ENCODE results near the gene SYT6. TPM values are rescaled to one million over a fixed set of nuclear protein-coding genes. Genes with fewer than 3 reads are reported as not detected.

The SYT6 gene
- polyA plus RNA-seq (2013, experiment 1 of 4), result 9.0 TPM
- polyA plus RNA-seq (2013, experiment 2 of 4), result 10.5 TPM
- polyA plus RNA-seq (2013, experiment 3 of 4), result 9.0 TPM
- 10.5 TPM for polyA plus RNA-seq (2013, experiment 4 of 4)

DNA sequence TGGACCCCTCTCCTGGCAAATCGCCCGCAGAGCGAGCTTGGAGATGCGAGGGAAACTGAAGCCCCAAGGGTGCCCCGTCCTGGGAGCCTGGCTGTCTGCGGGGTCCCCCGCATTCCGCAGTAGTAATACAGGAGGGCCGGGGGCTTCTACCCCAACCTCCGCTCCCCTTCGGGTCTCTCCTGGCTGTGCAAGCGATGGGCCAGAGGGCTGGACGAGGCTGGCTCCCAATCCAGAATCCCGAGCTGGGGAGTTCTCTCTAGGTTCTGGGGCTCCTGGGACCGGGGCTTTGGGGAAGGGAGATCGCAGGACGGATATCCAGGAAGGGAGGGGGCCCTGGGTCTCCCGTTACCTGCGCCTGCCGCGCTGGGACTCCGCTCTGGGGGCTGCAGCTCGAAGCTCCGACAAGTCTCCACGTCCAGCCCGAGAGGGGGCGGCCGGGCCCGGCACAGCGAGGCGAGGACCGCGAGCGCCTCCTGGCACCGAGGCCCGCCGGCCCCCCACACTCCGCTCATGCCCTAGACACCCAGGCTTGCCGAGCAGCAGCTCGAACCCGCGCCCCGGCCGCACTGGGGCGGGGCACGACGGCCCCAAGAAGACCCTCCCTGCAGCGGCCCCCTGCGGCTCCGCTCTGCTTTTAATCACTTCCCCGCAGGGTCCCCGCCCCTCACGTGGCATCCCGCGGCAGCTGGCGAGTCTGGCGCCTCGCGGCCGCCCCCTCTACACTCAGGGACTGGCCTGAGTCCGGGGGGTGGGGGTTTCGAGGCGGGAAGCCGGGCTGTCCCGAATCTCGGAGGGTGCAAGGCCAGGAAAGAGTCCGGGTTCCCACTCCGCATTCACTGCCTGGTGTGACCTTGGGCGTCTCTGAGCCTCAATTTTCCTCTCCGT lies at the start of gene SYT6:
Gene SYT6 (minus strand): TSS at position 609 of the 885 bp plus-strand sequence. CDS start 97 bp downstream, at position 512.
- no peaks in the 10 kb centered on the region for H3K9me3 ChIP-seq (ENCODE audit: control insufficient read depth, low read length)
- H3K4me1 ChIP-seq (ENCODE audit: control insufficient read depth, insufficient read depth, low read length), result peaks cover 20% of the 10 kb centered on the region
- H3K27me3 ChIP-seq (ENCODE audit: control insufficient read depth, insufficient read depth, low read length, poor library complexity, severe bottlenecking), result peaks cover 40% of the 10 kb centered on the region
- peak within 1 kb of the TSS; percentile 66 for H3K4me3 ChIP-seq (ENCODE audit: insufficient read depth, low read depth, low read length)
- no peak within 1 kb of the TSS for H3K27ac ChIP-seq (ENCODE audit: insufficient read depth, low read depth, low read length, poor library complexity, severe bottlenecking)
- 1% methylated on average over 70 of the region's 70 CpGs for WGBS, 2 experiments
- no peaks in the 10 kb centered on the region for H3K36me3 ChIP-seq (ENCODE audit: control insufficient read depth, insufficient read depth, low read length)

GRCh38 chr1:114201486-114201885 lies 47.8 kb upstream of the SYT6 start:
- no peak overlapping the region for H3K4me3 ChIP-seq (ENCODE audit: insufficient read depth, low read depth, low read length)
- 80 to 87% methylated on average over 3 of the region's 3 CpGs for WGBS, 2 experiments
- H3K27me3 ChIP-seq (ENCODE audit: control insufficient read depth, insufficient read depth, low read length, poor library complexity, severe bottlenecking), result no peaks in the 10 kb centered on the region
- H3K4me1 ChIP-seq (ENCODE audit: control insufficient read depth, insufficient read depth, low read length), result no peaks in the 10 kb centered on the region
- H3K36me3 ChIP-seq (ENCODE audit: control insufficient read depth, insufficient read depth, low read length), result no peaks in the 10 kb centered on the region
- no peaks in the 10 kb centered on the region for H3K9me3 ChIP-seq (ENCODE audit: control insufficient read depth, low read length)
- no peak overlapping the region for H3K27ac ChIP-seq (ENCODE audit: insufficient read depth, low read depth, low read length, poor library complexity, severe bottlenecking)

DNA sequence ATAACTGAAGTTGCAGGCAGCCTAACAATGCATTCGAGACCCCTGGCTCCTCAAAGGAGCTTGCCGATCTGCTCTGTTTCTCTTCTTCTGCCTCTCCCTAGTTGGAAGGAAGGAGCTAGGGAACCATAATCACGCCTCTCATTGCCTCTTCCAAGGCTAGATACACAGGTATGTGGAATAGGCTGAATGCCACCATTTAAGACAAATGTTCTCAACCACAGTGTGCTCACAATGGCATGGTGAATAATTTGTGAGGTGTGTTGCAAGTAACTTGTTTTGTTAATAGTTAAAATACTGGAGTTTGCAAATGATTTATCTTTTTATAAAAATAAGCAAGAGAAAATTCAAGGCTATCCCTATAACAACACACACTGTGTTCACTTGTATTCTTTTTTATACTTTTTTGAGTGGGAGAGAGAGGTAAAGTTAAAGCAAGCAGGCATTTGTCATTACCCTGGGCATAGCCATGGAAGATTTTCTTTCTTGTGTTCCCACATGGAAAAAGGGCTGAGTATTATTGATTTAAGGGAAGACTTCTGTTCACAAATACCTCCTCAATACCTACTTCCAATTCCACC lies 45.4 kb upstream of the SYT6 start:
- H3K27ac ChIP-seq (ENCODE audit: insufficient read depth, low read depth, low read length, poor library complexity, severe bottlenecking), result no peak overlapping the region

DNA sequence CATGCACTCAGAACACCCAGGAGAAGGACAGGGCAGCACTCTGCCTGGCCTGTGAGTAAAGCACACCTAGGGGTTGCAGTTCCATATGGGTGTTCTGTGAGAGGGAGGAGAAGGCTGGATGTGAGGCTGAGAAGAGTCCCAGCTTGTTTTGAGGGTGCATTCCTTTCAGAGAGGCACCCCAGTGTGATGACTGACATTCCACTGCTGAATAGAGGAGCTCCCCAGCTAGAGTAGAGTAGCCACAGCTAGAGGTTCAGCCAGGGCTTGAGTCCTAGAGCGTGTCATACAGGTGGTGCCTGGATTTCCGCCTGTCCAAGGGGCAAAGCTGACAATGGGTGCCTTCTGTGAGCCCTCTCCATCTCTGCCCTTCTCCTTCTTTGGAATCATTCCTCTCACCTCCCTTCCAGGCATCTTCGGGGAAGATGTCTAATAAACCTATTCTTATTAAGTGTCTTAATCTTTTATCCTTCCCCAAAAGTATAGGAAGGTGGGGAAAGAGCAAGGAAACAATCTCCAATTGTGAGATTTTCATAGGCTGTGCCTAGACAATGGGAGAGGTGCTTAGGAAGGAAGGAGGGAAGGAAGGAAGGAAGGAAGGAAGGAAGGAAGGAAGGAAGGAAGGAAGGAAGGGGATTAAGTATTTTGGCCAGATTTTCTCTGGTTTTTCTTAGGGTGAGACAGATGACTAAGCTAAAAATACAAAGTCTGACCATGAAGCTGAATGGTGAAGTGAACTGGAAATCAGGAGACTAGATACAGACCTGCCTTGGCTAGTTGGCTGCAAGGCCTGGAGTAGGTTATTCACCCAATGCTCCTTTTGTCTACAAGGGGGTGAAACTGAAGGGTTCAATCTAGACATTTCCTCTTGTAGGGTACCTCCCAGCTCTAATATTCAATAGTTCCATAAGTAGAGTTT lies 43.6 kb upstream of the SYT6 start:
- Histone ChIP-seq H3K9me3 (ENCODE audit: control insufficient read depth, low read length) (no peaks in the 10 kb centered on the region), H3K4me3 (ENCODE audit: insufficient read depth, low read depth, low read length) (no peak overlapping the region), H3K27ac (ENCODE audit: insufficient read depth, low read depth, low read length, poor library complexity, severe bottlenecking) (no peak overlapping the region), H3K4me1 (ENCODE audit: control insufficient read depth, insufficient read depth, low read length) (no peaks in the 10 kb centered on the region), H3K36me3 (ENCODE audit: control insufficient read depth, insufficient read depth, low read length) (no peaks in the 10 kb centered on the region), H3K27me3 (ENCODE audit: control insufficient read depth, insufficient read depth, low read length, poor library complexity, severe bottlenecking) (no peaks in the 10 kb centered on the region)
- WGBS, 2 experiments, result 90 to 93% methylated on average over 2 to 3 of the region's 3 CpGs

More for the DNA sequence above, 45.4 kb upstream of the SYT6 start:
- H3K36me3 ChIP-seq (ENCODE audit: control insufficient read depth, insufficient read depth, low read length), result no peaks in the 10 kb centered on the region
- H3K4me1 ChIP-seq (ENCODE audit: control insufficient read depth, insufficient read depth, low read length), result no peaks in the 10 kb centered on the region
- H3K27me3 ChIP-seq (ENCODE audit: control insufficient read depth, insufficient read depth, low read length, poor library complexity, severe bottlenecking), result no peaks in the 10 kb centered on the region
- no peak overlapping the region for H3K4me3 ChIP-seq (ENCODE audit: insufficient read depth, low read depth, low read length)
- no peaks in the 10 kb centered on the region for H3K9me3 ChIP-seq (ENCODE audit: control insufficient read depth, low read length)
- WGBS, 2 experiments, result 95 to 96% methylated on average over 3 of the region's 3 CpGs

DNA sequence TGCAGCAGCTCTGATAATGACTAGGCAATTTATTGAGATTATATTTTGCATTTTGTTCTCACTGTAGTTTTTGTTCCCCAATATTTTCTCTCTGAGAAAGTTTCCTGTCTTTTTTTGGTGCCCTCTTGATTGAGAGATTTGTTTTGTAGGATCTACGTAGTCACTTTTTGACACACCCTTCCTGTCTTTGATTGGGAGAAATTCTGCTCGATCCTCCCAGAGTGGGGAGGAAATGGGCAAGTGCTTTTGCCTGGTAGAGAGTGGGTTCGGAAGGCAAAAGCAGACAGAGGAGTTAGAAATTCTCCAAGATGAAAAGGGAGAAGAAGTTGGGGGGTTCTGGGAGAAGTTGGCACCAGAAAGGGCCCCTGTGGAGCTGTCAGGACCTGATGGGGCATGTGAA lies 42.1 kb upstream of the SYT6 start:
- H3K4me3 ChIP-seq (ENCODE audit: insufficient read depth, low read depth, low read length), result no peak overlapping the region
- no peaks in the 10 kb centered on the region for H3K9me3 ChIP-seq (ENCODE audit: control insufficient read depth, low read length)
- H3K27me3 ChIP-seq (ENCODE audit: control insufficient read depth, insufficient read depth, low read length, poor library complexity, severe bottlenecking), result no peaks in the 10 kb centered on the region
- no peak overlapping the region for H3K27ac ChIP-seq (ENCODE audit: insufficient read depth, low read depth, low read length, poor library complexity, severe bottlenecking)
- no peaks in the 10 kb centered on the region for H3K4me1 ChIP-seq (ENCODE audit: control insufficient read depth, insufficient read depth, low read length)
- 95 to 98% methylated on average over 3 of the region's 3 CpGs for WGBS, 2 experiments
- H3K36me3 ChIP-seq (ENCODE audit: control insufficient read depth, insufficient read depth, low read length), result no peaks in the 10 kb centered on the region

DNA sequence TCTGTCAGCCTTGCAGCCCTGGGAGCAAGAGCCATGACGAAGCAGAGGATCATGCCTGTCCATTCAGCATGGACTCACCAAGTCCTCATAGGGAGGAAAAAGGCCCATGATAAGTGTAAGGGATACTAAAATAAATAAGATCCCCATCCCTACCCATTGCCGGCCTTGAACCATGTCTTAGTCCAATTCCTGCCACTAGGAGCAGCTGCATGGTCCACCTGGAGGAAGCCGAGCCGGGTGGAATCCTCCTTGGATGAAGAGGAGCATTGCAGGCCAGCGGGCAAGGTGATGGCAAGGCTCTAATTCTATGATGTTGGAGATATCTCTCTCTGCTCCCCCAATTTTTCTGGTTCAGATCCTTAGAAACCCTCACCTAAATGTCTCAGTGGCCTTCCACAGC lies 38.7 kb upstream of the SYT6 start:
- 89 to 99% methylated on average over 5 of the region's 5 CpGs for WGBS, 2 experiments
- Histone ChIP-seq H3K36me3 (ENCODE audit: control insufficient read depth, insufficient read depth, low read length) (no peaks in the 10 kb centered on the region), H3K27ac (ENCODE audit: insufficient read depth, low read depth, low read length, poor library complexity, severe bottlenecking) (no peak overlapping the region), H3K27me3 (ENCODE audit: control insufficient read depth, insufficient read depth, low read length, poor library complexity, severe bottlenecking) (no peaks in the 10 kb centered on the region), H3K4me1 (ENCODE audit: control insufficient read depth, insufficient read depth, low read length) (no peaks in the 10 kb centered on the region), H3K4me3 (ENCODE audit: insufficient read depth, low read depth, low read length) (no peak overlapping the region), H3K9me3 (ENCODE audit: control insufficient read depth, low read length) (no peaks in the 10 kb centered on the region)

DNA sequence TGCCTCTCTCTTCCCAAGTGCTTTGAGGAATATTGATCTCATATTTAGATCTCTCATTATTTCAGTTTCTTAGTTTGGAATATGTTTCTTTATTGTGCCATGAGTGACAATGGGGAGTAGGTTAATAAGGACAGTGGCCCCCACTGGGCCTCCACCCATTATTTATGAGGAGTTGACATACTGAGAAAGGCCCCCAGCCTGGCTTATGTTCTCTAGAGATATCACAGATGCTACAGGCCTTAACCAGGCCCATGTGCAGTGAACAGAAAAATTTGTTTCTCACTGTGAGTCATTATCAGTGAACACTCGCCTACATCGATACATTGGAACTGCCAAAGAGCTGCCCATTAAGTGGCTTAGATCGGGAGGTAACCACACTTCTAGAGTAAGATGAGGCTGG lies 35.7 kb upstream of the SYT6 start:
- H3K9me3 ChIP-seq (ENCODE audit: control insufficient read depth, low read length), result no peaks in the 10 kb centered on the region
- no peaks in the 10 kb centered on the region for H3K27me3 ChIP-seq (ENCODE audit: control insufficient read depth, insufficient read depth, low read length, poor library complexity, severe bottlenecking)
- no peak overlapping the region for H3K4me3 ChIP-seq (ENCODE audit: insufficient read depth, low read depth, low read length)
- H3K36me3 ChIP-seq (ENCODE audit: control insufficient read depth, insufficient read depth, low read length), result no peaks in the 10 kb centered on the region
- 93 to 97% methylated on average over 3 of the region's 3 CpGs for WGBS, 2 experiments
- no peaks in the 10 kb centered on the region for H3K4me1 ChIP-seq (ENCODE audit: control insufficient read depth, insufficient read depth, low read length)
- no peak overlapping the region for H3K27ac ChIP-seq (ENCODE audit: insufficient read depth, low read depth, low read length, poor library complexity, severe bottlenecking)

GRCh38 chr1:114181356-114181755 lies 27.7 kb upstream of the SYT6 start:
- 88 to 91% methylated on average over 4 of the region's 4 CpGs for WGBS, 2 experiments
- Histone ChIP-seq H3K27me3 (ENCODE audit: control insufficient read depth, insufficient read depth, low read length, poor library complexity, severe bottlenecking) (no peaks in the 10 kb centered on the region), H3K9me3 (ENCODE audit: control insufficient read depth, low read length) (no peaks in the 10 kb centered on the region)

DNA sequence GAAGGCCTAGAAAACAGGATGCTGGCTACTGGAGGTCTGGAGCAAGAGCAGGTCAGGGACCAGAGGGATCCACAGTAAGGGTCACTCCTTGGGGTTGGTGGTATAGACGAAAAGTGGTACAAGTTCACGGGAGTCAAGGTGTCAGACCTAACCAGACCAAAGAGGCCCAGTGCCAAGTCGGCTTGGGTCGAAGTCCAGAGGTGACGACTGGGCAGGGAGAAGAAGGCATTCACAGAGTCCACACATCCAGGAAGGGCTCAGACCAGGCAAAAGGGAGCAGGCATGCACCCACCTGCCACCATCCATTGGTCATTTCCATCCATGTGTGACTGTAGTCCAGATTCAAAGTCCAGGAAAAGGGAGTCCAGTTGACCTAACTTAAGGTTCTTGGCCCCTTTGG lies 27.1 kb upstream of the SYT6 start:
- H3K27ac ChIP-seq (ENCODE audit: insufficient read depth, low read depth, low read length, poor library complexity, severe bottlenecking), result no peak overlapping the region
- 91 to 92% methylated on average over 5 of the region's 5 CpGs for WGBS, 2 experiments
- no peaks in the 10 kb centered on the region for H3K36me3 ChIP-seq (ENCODE audit: control insufficient read depth, insufficient read depth, low read length)
- H3K27me3 ChIP-seq (ENCODE audit: control insufficient read depth, insufficient read depth, low read length, poor library complexity, severe bottlenecking), result no peaks in the 10 kb centered on the region
- no peak overlapping the region for H3K4me3 ChIP-seq (ENCODE audit: insufficient read depth, low read depth, low read length)
- no peaks in the 10 kb centered on the region for H3K4me1 ChIP-seq (ENCODE audit: control insufficient read depth, insufficient read depth, low read length)
- H3K9me3 ChIP-seq (ENCODE audit: control insufficient read depth, low read length), result no peaks in the 10 kb centered on the region

More at GRCh38 chr1:114181356-114181755, 27.7 kb upstream of the SYT6 start:
- H3K4me3 ChIP-seq (ENCODE audit: insufficient read depth, low read depth, low read length), result no peak overlapping the region
- no peak overlapping the region for H3K27ac ChIP-seq (ENCODE audit: insufficient read depth, low read depth, low read length, poor library complexity, severe bottlenecking)
- no peaks in the 10 kb centered on the region for H3K4me1 ChIP-seq (ENCODE audit: control insufficient read depth, insufficient read depth, low read length)
- no peaks in the 10 kb centered on the region for H3K36me3 ChIP-seq (ENCODE audit: control insufficient read depth, insufficient read depth, low read length)
